ENCODE measurements around the gene JARID2.
A peak's percentile ranks its signal among the peaks of the same experiment; 100 is the strongest.

The JARID2 gene

DNA sequence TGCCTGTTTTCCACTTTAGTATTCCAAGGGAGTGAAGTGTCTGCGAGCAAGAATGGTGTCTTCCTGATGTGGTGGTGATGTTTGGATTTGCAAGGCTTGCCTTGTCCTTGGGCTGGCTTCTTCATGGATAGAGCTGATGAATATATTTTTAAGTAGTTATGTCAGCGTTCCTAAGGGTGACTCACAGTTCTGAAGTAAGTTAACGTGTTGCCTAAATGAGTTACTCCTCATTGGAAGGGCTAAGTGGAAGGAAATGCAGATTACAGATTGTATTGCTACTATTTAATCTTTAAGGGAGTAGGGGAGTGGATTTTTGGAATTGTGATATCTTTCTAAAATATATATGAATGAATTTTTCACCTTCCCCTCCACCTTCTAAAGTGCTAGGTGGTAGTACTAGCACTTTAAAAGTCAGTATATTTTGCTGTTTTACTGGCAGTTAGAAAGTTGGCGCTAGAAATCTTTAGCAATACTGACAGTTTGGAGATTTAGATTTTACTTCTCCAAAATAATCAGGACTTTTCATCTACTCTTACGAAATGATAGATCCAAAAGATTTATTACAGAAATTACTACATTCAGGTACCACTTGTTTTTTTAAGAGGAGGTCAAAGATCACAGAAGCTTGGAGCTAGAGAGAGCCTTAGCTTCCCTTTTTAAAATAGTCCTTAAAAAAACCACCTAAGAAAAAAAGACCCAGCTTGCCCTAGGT lies 197.4 kb downstream of the JARID2 start:
- TF ChIP-seq, protein P1, sequence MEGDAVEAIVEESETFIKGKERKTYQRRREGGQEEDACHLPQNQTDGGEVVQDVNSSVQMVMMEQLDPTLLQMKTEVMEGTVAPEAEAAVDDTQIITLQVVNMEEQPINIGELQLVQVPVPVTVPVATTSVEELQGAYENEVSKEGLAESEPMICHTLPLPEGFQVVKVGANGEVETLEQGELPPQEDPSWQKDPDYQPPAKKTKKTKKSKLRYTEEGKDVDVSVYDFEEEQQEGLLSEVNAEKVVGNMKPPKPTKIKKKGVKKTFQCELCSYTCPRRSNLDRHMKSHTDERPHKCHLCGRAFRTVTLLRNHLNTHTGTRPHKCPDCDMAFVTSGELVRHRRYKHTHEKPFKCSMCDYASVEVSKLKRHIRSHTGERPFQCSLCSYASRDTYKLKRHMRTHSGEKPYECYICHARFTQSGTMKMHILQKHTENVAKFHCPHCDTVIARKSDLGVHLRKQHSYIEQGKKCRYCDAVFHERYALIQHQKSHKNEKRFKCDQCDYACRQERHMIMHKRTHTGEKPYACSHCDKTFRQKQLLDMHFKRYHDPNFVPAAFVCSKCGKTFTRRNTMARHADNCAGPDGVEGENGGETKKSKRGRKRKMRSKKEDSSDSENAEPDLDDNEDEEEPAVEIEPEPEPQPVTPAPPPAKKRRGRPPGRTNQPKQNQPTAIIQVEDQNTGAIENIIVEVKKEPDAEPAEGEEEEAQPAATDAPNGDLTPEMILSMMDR (IDR thresholded peaks at IDR 0.05; ENCODE audit: control insufficient read depth, extremely low read depth, insufficient read depth) = no peak
- no peak for DNase-seq (ENCODE audit: low read depth)
- H3K4me3 ChIP-seq (ENCODE audit: low read depth, low read length) = no peak overlapping the region

DNA sequence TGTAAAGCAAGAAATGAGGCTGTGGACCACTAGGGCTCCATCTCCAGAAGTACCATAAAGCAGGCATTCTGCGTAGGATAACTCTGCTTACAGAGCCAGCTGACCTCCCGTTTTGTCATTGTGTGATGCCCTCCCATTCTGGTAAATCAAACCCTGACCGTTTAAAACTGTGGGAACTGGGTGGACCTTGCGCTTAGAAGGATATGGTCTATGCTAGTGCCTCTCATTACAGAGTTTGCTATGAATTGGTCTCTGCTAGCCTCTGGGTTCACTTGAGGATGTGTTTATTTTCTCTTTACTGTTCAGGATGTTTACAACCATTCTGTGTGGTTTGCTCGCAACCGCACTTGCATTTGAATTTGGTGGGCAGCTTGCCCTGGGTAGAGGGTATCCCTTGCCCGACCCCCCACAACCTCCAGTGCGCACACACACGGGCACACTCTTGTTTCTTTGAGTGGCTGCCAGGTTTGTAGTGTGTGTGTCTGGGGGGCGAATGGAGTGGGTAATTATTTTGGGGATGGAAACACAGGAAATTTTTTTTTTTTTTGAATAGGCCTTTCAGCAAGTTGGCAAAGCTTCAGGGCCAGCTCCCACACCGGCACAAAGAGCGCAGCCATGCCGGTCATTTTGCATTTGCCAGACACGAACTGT lies 198.3 kb downstream of the JARID2 start:
- H3K4me3 ChIP-seq (ENCODE audit: low read depth, low read length) = no peak overlapping the region; the same call in 1 of the 2 replicates
- no peak for DNase-seq (ENCODE audit: low read depth)
- TF ChIP-seq, protein P1 (IDR thresholded peaks at IDR 0.05; ENCODE audit: control insufficient read depth, extremely low read depth, insufficient read depth) = no peak

DNA sequence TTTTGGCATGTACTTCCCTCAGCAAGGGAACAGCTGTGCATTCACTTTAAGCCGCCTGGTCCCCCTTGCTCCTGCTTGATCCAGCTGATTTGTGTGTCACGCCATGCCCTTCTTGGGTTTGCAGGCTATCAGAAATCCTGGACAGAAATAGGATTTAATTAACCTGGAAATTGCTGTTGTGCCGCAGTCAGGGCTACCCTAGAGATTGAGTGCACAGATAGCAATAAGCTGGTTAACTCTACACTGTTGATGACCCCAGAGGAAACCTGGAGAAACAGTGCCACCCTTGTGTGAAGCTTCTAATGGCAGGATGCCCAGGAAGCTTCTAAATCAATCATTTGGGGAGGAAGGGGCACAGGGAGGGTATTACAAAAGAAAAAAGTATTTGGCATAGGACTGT lies 199.0 kb downstream of the JARID2 start:
- H3K4me3 ChIP-seq (ENCODE audit: low read depth, low read length) = peak overlapping the region; percentile 11; the same call in 1 of the 2 replicates
- TF ChIP-seq, protein P1 (IDR thresholded peaks at IDR 0.05; ENCODE audit: control insufficient read depth, extremely low read depth, insufficient read depth) = peak; percentile 60
- peak; percentile 44 for DNase-seq (ENCODE audit: low read depth)

DNA sequence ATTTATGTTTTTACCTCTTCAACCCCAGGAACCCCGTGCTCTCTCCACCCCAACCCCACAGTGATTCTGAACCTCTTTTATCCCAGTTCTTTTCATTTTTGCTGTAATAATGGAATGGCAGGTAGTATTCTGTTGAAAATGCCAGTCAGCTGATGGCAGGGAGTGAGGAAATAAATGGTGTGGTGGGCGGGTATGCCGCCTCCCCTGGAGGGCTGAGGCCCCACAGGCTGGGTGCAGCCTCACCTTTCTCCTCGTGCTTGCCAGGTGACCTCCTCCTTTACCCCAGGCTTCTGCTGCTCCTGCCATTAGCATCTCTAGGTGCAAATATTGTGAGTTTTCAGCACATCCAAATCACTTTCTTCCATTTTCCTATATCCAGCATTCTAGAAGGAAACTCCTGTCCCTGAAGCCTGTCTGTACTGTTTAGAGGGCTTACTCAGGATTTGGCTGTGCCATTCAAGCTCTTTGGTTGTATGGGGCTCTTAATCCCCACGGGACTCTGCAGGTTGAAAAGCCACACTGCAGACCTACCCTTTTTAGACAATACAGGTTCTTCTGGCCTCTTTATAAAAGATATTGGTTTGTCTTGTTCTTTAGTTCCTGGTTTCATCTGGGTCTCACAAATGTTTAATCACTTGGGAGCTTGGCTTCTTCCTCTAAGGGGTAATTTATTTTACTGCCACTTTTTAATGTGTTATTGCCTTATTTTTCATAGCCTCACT lies 201.8 kb downstream of the JARID2 start:
- H3K4me3 ChIP-seq (ENCODE audit: low read depth, low read length) = no peak overlapping the region
- TF ChIP-seq, protein P1 (IDR thresholded peaks at IDR 0.05; ENCODE audit: control insufficient read depth, extremely low read depth, insufficient read depth) = no peak
- no peak for DNase-seq (ENCODE audit: low read depth)

DNA sequence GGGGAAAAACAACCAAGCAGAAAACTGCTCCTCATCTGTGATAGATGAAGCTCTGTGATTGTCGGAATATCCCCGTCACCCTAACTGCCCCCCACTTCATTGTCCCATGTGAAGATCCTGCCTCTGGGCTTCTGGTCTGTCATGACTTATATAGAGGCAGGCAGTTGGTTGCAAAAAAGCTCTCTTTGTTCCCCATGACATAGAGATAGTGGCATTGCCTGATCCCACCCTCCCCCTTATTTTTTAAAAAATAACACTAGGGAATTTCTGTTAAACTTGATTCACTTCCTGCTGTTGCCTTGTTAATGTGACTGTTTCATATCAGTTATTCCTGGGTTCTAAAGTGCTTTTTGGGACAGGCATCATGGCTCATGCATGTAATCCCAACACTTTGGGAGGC lies 203.1 kb downstream of the JARID2 start:
- TF ChIP-seq, protein P1 (IDR thresholded peaks at IDR 0.05; ENCODE audit: control insufficient read depth, extremely low read depth, insufficient read depth) = no peak
- no peak overlapping the region for H3K4me3 ChIP-seq (ENCODE audit: low read depth, low read length)
- no peak for DNase-seq (ENCODE audit: low read depth)

DNA sequence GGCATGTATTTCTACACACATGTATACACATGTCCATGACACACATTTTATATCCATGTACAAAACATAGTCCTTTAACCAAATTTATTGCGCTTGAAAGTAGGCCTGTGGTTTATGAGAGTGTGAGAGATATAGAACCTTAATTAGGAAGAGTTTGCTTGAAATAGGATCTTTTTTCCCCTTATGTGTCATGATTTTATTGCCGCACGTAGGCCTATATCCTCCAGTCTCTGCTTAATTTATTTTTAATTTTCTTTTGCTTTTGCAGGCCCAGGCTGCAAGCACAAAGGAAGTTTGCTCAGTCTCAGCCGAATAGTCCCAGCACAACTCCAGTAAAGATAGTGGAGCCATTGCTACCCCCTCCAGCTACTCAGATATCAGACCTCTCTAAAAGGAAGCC lies 205.9 kb downstream of the JARID2 start:
- TF ChIP-seq, protein P1 (IDR thresholded peaks at IDR 0.05; ENCODE audit: control insufficient read depth, extremely low read depth, insufficient read depth) = no peak
- DNase-seq (ENCODE audit: low read depth) = no peak
- H3K4me3 ChIP-seq (ENCODE audit: low read depth, low read length) = no peak overlapping the region
